HepG2 (cell line): ENCODE results near the gene CCDC174. TPM values are rescaled to one million over a fixed set of nuclear protein-coding genes. Genes with fewer than 3 reads are reported as not detected.

Source experiments
- ATAC-seq: fragments of 200-7000 bp; cut with Tn5 transposase; 3 replicates; pipeline ENCODE4 v1.9.1; 2020; ENCODE audit warnings: mild to moderate bottlenecking, moderate library complexity
- BruUV-seq: library from RNA; stranded (reverse); fragments of 400-500 nt; replicated peaks from 2 replicates; lab custom pipeline; 2021; lab: Mats Ljungman, UMichigan
- CTCF ChIA-PET: fragments of 300-600 bp; formaldehyde crosslinking; extraction: SDS; loops from one replicate; lab custom pipeline; 2021; ENCODE audit warnings: low total read pairs, inconsistent platforms, low intra/inter-chr PET ratio; lab: Yijun Ruan, JAX
- POLR2A ChIA-PET: fragments of 350-600 bp; sonication (Branson Sonifier 250); formaldehyde crosslinking; loops from one replicate; lab custom pipeline; 2020; ENCODE audit warnings: antibody characterized with exemption, inconsistent platforms; lab: Yijun Ruan, JAX
- DNase-seq: peaks from one replicate; pipeline ENCODE4 v3.0.0-alpha.2; 2015; ENCODE audit warnings: low spot score
- FAIRE-seq: peaks from 3 replicates; lab custom pipeline; 2011; peaks lifted over from hg19 to GRCh38; lab: Jason Lieb, UNC
- H2AFZ ChIP-seq: one replicate; pipeline ENCODE4 v1.6.1; 2011; ENCODE audit warnings: low read length, inconsistent platforms
- H3K27ac ChIP-seq: fragments of 300-600 bp; 3 replicates; pipeline ENCODE4 v1.8.0; 2011; ENCODE audit warnings: mixed run types, mild to moderate bottlenecking, mixed read lengths, low read length, inconsistent platforms; ENCODE audit not compliant: insufficient read depth; ENCODE audit errors: extremely low read length
- H3K27me3 ChIP-seq, 2 experiments: fragments of 200-600 bp in 1 of 2; 2 replicates in 1 of 2; 3 replicates in 1 of 2; pipeline versions ENCODE4 v1.6.0 to v1.8.0; 2011; ENCODE audit warnings: low read length in 2 of 2, mild to moderate bottlenecking in 2 of 2, moderate library complexity in 2 of 2, inconsistent platforms in 1 of 2; ENCODE audit not compliant: insufficient read depth in 2 of 2, control insufficient read depth in 1 of 2
- H3K36me3 ChIP-seq, 2 experiments: fragments of 200-600 bp in 1 of 2; replicated peaks in 1 of 2; 2 replicates in 1 of 2; 3 replicates in 1 of 2; pipeline versions ENCODE4 v1.5.1 to v1.8.0; 2011; ENCODE audit warnings: low read length in 2 of 2, inconsistent platforms in 1 of 2; ENCODE audit not compliant: insufficient read depth in 2 of 2, control insufficient read depth in 1 of 2
- H3K4me1 ChIP-seq: 2 replicates; pipeline ENCODE4 v1.5.1; 2012; ENCODE audit warnings: low read length, inconsistent platforms; ENCODE audit not compliant: insufficient read depth
- H3K4me2 ChIP-seq: 2 replicates; pipeline ENCODE4 v1.6.0; 2011; ENCODE audit warnings: low read depth, low read length, inconsistent platforms
- H3K4me3 ChIP-seq, 3 experiments: fragments of 200-600 bp in 1 of 3; sonication (generic), shearing (Covaris generic) in 1 of 3; replicated peaks in 1 of 3; 2 replicates each; pipeline ENCODE4 v1.5.1; 2011 to 2016; ENCODE audit warnings: low read length in 3 of 3, inconsistent platforms in 2 of 3, low read depth in 2 of 3, mild to moderate bottlenecking in 2 of 3, control low read depth in 1 of 3, mixed read lengths in 1 of 3; ENCODE audit not compliant: insufficient read depth in 1 of 3
- H3K79me2 ChIP-seq: one replicate; pipeline ENCODE4 v1.6.1; 2011; ENCODE audit warnings: low read length, inconsistent platforms; ENCODE audit not compliant: insufficient read depth
- H3K9ac ChIP-seq: 2 replicates; pipeline ENCODE4 v1.6.0; 2011; ENCODE audit warnings: mild to moderate bottlenecking, low read depth, low read length, inconsistent platforms; ENCODE audit not compliant: insufficient read depth
- H3K9me3 ChIP-seq: 2 replicates; pipeline ENCODE4 v1.5.1; 2012; ENCODE audit warnings: mild to moderate bottlenecking, low read length
- H4K20me1 ChIP-seq: 2 replicates; pipeline ENCODE4 v1.6.0; 2011; ENCODE audit warnings: inconsistent platforms, mild to moderate bottlenecking, low read length, moderate library complexity; ENCODE audit not compliant: insufficient read depth
- AKAP8 ChIP-seq: sonication (generic); formaldehyde crosslinking; IDR thresholded peaks from 2 replicates; pipeline ENCODE4 v1.5.1; 2020; ENCODE audit warnings: mild to moderate bottlenecking, missing genetic modification reagents
- CBX2 ChIP-seq, 2 experiments: fragments of 200-600 bp in 1 of 2; sonication (generic); formaldehyde crosslinking in 1 of 2; IDR thresholded peaks; 2 replicates each; pipeline versions ENCODE4 v1.7.0 to v1.8.1; 2018 to 2022; ENCODE audit warnings: low read depth in 2 of 2, low read length in 1 of 2, mild to moderate bottlenecking in 1 of 2, missing genetic modification reagents in 1 of 2
- ESRRA ChIP-seq: sonication (generic); formaldehyde crosslinking; IDR thresholded peaks from 2 replicates; pipeline ENCODE4 v1.5.1; 2020; ENCODE audit warnings: mild to moderate bottlenecking, low read depth, missing genetic modification reagents
- IKZF5 ChIP-seq: IDR thresholded peaks from 2 replicates; pipeline ENCODE4 v1.6.1; 2018; ENCODE audit warnings: missing genetic modification reagents, mild to moderate bottlenecking, missing compliant biosample characterization
- KLF6 ChIP-seq: IDR thresholded peaks from 2 replicates; pipeline ENCODE4 v1.8.0; 2016; ENCODE audit warnings: missing biosample characterization, missing genetic modification reagents
- MEF2D ChIP-seq: sonication (generic); formaldehyde crosslinking; IDR thresholded peaks from 2 replicates; pipeline ENCODE4 v1.5.1; 2020; ENCODE audit warnings: mild to moderate bottlenecking, missing genetic modification reagents
- MXD4 ChIP-seq: IDR thresholded peaks from 2 replicates; pipeline ENCODE4 v1.6.1; 2016; ENCODE audit warnings: mild to moderate bottlenecking, missing biosample characterization, missing genetic modification reagents
- PCBP1 ChIP-seq: fragments of 200-400 bp; formaldehyde crosslinking; IDR thresholded peaks from 2 replicates; pipeline ENCODE4 v1.6.1; 2017; ENCODE audit warnings: mild to moderate bottlenecking, low read depth, low read length, borderline replicate concordance
- RARG ChIP-seq: sonication (generic); formaldehyde crosslinking; IDR thresholded peaks from 2 replicates; pipeline ENCODE4 v1.4.0; 2020; ENCODE audit warnings: low read depth, mild to moderate bottlenecking, missing genetic modification reagents
- SP4 ChIP-seq: sonication (generic); formaldehyde crosslinking; IDR thresholded peaks from 2 replicates; pipeline ENCODE4 v1.8.1; 2023; ENCODE audit warnings: mild to moderate bottlenecking, missing genetic modification reagents
- ZFP82 ChIP-seq: sonication (generic); formaldehyde crosslinking; IDR thresholded peaks from 2 replicates; pipeline ENCODE4 v1.5.1; 2020; ENCODE audit warnings: mild to moderate bottlenecking, missing genetic modification reagents, borderline replicate concordance
- ZNF251 ChIP-seq: sonication (generic); formaldehyde crosslinking; IDR thresholded peaks from 2 replicates; pipeline ENCODE4 v1.9.0; 2021; ENCODE audit warnings: mild to moderate bottlenecking, missing genetic modification reagents
- ZNF460 ChIP-seq: sonication (generic); formaldehyde crosslinking; IDR thresholded peaks from 2 replicates; pipeline ENCODE4 v1.5.1; 2020; ENCODE audit warnings: missing genetic modification reagents, mild to moderate bottlenecking, borderline replicate concordance
- ZNF501 ChIP-seq: sonication (generic); formaldehyde crosslinking; IDR thresholded peaks from 2 replicates; pipeline ENCODE4 v1.5.1; 2020; ENCODE audit warnings: mild to moderate bottlenecking, moderate library complexity, missing genetic modification reagents
- ZNF543 ChIP-seq: sonication (generic); formaldehyde crosslinking; IDR thresholded peaks from 2 replicates; pipeline ENCODE4 v1.4.0; 2020; ENCODE audit warnings: mild to moderate bottlenecking, missing genetic modification reagents
- ZNF674 ChIP-seq: sonication (generic); formaldehyde crosslinking; IDR thresholded peaks from 2 replicates; pipeline ENCODE4 v1.5.0; 2020; ENCODE audit warnings: low read depth, mild to moderate bottlenecking, missing genetic modification reagents
- ZNF747 ChIP-seq: sonication (generic); formaldehyde crosslinking; IDR thresholded peaks from 2 replicates; pipeline ENCODE4 v1.8.1; 2023; ENCODE audit warnings: missing genetic modification reagents, mild to moderate bottlenecking, borderline replicate concordance
- ZNF790 ChIP-seq: sonication (generic); formaldehyde crosslinking; IDR thresholded peaks from 2 replicates; pipeline ENCODE4 v1.8.0; 2022; ENCODE audit warnings: missing genetic modification reagents, mild to moderate bottlenecking, borderline replicate concordance
- WGBS: methylation state at CpG from one replicate; pipeline ENCODE4 v1.1.6; 2017; ENCODE audit warnings: low lambda C conversion rate; 5-methylcytosine and 5-hydroxymethylcytosine counted together
- in situ Hi-C: cut with HindIII; loops from 2 replicates; pipeline ENCODE4 v1.10.0; 2017; ENCODE audit warnings: low pct_unique_long_range_greater_than_20kb; ENCODE audit not compliant: extremely low pct_ligation_motif_present
- intact Hi-C: fragments of 100-400 bp; cut with micrococcal nuclease; formaldehyde crosslinking; loops from one replicate; pipeline ENCODE4 v1.10.0; 2022; ENCODE audit not compliant: unreplicated experiment
- polyA plus RNA-seq, 8 experiments: library from polyadenylated mRNA; depleted of rRNA in 3 of 8; stranded (reverse) in 7 of 8; unstranded in 1 of 8; fragments of >200 nt; fragmentation: Illumina TruSeq in 4 of 8; extraction: Trizol in 4 of 8; gene quantifications; 2 replicates each; pipeline versions ENCODE4 v1.2.1 to v1.2.3, GENCODE V29; 2011 to 2016; ENCODE audit warnings: low read depth in 4 of 8, missing spikeins in 1 of 8, mixed read lengths in 1 of 8; ENCODE audit not compliant: insufficient read depth in 1 of 8
- total RNA-seq, 5 experiments: library from RNA; depleted of rRNA; stranded (reverse); fragments of >200 nt; fragmentation: Illumina TruSeq; extraction: Trizol; gene quantifications; 2 replicates each; pipeline ENCODE4 v1.2.3, GENCODE V29; 2016; ENCODE audit warnings: low read depth in 1 of 5

The CCDC174 gene
- total and polyA plus RNA-seq, 2 of the 13 experiments (the other 11 are each of a cell fraction or from before 2014, with no cell fraction given): 5.4 to 11.0 TPM

GRCh38 chr3:14658978-14659377, 7.4 kb downstream of the CCDC174 start (continued):
- no peak for TF ChIP-seq AKAP8 (CRISPR knock-in tag)

GRCh38 chr3:14660942-14661341, 9.4 kb downstream of the CCDC174 start:
- H3K27ac ChIP-seq: no peak overlapping the region
- H3K9ac ChIP-seq: no peak overlapping the region
- no peak for DNase-seq
- in situ Hi-C loops (no loop called here), intact Hi-C loops (no loop called here)
- H3K9me3 ChIP-seq: no peaks in the 10 kb centered on the region
- no TSS peak for BruUV-seq
- H4K20me1 ChIP-seq: no peaks in the 10 kb centered on the region
- ATAC-seq: no peak
- H3K36me3 ChIP-seq: peaks cover 40 to 94% of the 10 kb centered on the region in 2 experiments
- H3K79me2 ChIP-seq: no peaks in the 10 kb centered on the region
- H2AFZ ChIP-seq: no peak overlapping the region
- no peaks in the 10 kb centered on the region for H3K4me1 ChIP-seq
- no peak for TF ChIP-seq ZNF501
- TF ChIP-seq ZNF747 (CRISPR knock-in tag): no peak
- no peak for TF ChIP-seq PCBP1
- TF ChIP-seq MXD4 (CRISPR knock-in tag): no peak
- no peak for TF ChIP-seq ZNF543 (CRISPR knock-in tag)
- TF ChIP-seq ZNF790: no peak
- TF ChIP-seq RARG: no peak
- TF ChIP-seq IKZF5 (CRISPR knock-in tag): no peak
- no peak for TF ChIP-seq ZNF460 (CRISPR knock-in tag)
- TF ChIP-seq CBX2 (IDR thresholded peaks at IDR 0.05; ENCODE audit: low read depth, low read length): no peak
- TF ChIP-seq CBX2 (CRISPR knock-in tag; IDR thresholded peaks at IDR 0.05; ENCODE audit: low read depth): no peak
- TF ChIP-seq ZFP82 (CRISPR knock-in tag): no peak
- TF ChIP-seq ZNF251: no peak
- TF ChIP-seq ZNF674 (CRISPR knock-in tag): no peak
- no peak for TF ChIP-seq KLF6 (CRISPR knock-in tag)
- TF ChIP-seq SP4 (CRISPR knock-in tag): no peak
- TF ChIP-seq ESRRA (CRISPR knock-in tag): no peak
- no peak for TF ChIP-seq MEF2D (CRISPR knock-in tag)
- POLR2A ChIA-PET: interaction anchor here (1.9 kb wide), 1 partner anchor 9 kb away, joined by 7 read pairs; the partner anchor contains the start of gene CCDC174
- CTCF ChIA-PET: no interaction called here
- WGBS: 75% methylated on average over 4 of the region's 4 CpGs
- no peaks in the 10 kb centered on the region for H3K27me3 ChIP-seq
- no peak overlapping the region for H3K4me2 ChIP-seq
- FAIRE-seq: no peak
- no peak overlapping the region for H3K4me3 ChIP-seq
